GM21529 (cell line): ENCODE results near the gene AHRR.
"Not testable (repeated sequence)": the region's sequence is repeated elsewhere in the genome, so short reads cannot be mapped to it uniquely, and the experiment has no call there.

Experiments
- ATAC-seq: cut with Tn5 transposase; IDR thresholded peaks from one replicate; pipeline ENCODE4 v1.9.1; 2021; ENCODE audit not compliant: unreplicated experiment

AHRR gene

GRCh38 chr5:483011-483410, 161.5 kb downstream of the AHRR start:
- no peak for ATAC-seq

DNA sequence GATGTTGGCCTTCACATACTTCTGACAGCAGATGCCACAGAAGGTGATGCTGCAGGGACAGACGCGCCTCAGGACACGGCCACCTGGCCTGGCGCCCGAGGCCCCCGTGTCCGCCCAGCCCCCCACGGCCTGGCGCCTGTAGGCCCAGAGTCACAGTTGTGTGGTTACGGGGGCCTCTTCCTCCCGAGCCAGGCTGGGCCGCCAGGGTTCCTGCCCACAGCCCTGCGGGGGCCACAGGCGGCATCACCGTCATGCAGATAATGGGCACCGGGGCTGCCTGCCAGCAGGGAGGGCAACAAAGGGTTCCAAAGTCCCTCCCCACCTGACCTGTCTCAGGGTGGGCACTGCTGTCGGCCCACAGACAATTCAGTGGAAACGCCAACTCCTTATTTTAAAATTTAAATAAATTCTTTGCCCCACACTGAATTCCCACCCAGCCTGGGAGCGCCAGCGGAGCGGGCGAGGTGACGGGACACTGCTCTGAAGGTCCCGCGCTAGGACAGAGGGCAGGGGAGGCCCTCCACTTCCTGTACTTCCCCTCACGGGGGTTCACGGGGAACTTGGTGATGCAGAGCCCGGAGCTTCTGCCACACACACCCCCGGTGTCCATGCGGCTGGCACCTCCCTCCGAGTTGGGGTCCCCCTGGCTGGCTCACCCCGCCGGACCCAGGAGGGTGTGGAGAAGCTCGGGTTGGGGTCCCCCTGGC, 162.1 kb downstream of the AHRR start:
- no peak for ATAC-seq

GRCh38 chr5:484556-484955, 163.0 kb downstream of the AHRR start:
- no peak for ATAC-seq

- ATAC-seq, result no peak
Observed at GRCh38 chr5:485113-485945, 163.8 kb downstream of the AHRR start.

DNA sequence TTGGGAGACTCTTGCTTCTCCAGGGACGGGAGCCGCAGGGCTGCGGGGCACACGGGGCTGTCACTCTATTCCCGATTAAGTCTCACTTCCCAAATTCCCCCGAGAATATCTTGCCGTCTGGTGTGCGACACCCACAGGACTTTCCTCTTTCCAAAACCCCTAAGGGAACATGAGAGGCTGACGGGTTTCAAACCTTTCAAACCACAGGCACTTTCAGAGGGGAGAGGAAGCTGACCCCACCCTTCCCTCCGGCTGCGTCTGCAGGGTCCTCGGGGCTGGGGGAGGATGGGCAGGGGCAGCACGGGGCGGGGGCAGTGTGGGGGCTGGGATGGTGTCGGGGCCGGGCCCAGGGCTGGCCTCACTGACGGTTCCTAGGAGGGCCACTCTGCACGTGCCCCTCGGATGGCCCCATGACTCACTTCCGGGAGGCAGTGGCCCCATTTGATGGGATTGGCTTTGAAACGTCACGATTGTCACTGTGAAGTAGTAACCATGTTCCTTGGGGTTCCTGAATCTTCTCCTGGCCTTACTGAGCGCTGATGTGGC, 164.5 kb downstream of the AHRR start:
- no peak for ATAC-seq

GRCh38 chr5:486597-486996, 165.1 kb downstream of the AHRR start:
- ATAC-seq, result not testable (repeated sequence)
